ENCODE results near the gene EVL.

EVL gene

DNA sequence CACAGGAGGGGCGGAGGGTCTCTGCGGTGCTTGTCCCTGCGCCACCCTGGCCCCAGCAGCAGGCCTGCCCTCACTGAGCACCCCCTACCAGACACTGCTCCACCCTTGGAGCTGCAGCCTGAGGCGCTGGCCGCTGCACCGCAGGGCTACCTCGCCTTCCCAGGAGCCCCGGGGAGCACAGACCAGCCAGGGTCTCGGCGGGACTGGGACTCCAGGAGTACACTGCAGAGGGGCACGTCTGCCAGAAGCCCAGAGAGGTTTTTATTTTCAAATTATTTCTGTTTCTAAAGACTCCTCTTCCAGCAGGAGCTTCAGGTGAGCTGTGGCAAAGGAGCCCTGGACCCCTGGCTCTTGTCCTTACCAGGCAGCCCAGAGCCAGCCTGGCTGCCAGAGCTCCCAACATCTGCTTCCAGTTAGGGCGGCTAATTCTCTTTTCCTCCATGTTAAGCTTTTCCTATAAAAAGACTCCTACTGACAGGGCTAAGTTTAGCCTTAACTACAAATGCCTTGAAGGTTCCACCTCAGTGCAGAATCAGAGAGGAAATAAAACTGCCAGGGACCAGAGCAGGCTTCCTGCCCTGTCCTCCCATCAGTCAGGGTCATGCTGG is 67.8 kb downstream of the EVL start:
- DNase-seq = no peak

DNA sequence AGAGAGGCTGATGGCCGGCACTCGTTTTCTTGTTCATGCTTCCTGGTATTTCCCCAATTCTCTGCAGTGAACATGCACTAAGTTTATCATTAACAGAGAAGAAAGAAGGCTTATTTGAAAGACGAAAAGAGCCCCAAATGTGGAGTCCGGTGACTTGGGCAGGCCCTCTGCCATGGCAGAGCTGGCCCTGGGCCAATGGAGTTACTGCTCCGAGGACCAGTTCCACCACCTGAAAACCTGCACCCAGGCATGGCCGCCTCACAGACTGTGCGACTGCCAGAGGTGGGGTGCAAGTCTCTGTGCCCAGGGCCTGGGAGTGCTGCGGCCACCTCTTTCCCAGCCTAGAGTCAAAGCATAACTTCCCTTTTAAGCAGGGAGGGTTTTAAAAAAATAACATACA is 69.4 kb downstream of the EVL start:
- no peak for DNase-seq

DNA sequence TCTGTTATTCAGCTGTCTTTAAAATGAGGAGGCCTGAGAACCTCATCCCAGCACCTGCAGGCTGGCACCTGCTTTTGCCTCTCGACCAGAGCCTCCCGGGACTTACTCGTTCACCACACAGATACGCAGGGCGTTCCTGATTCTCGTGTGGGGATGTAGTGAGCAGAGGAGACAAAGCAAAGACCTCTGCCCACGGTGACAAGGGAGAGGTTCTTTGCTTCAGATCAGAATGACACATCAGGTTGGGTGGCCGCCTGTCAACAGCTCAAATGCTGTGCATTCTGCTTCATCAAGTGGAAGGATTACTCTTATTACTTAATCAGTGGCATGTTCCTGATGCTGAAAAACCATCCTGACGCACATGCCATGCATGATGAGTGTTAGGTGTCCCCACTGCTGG is 69.9 kb downstream of the EVL start:
- no peak for DNase-seq

DNA sequence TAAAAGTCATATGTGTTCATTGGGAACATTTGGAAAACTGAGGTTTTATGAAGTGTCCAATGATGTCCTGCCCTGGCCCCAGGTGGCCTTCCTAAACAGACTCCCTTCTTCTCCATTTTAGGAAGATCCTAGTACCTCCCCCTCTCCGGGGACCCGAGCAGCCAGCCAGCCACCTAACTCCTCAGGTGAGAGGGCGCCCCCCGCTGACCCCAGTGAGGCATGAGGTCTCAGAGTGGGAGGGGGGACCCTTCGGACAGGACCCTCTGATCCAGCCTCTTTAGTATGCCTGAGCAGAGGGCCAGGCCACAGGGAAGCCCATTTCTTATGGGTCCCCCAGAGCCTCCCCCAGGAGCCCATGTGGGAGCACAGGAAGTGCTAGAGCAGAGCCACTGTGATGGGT is 70.6 kb downstream of the EVL start:
- DNase-seq = no peak

DNA sequence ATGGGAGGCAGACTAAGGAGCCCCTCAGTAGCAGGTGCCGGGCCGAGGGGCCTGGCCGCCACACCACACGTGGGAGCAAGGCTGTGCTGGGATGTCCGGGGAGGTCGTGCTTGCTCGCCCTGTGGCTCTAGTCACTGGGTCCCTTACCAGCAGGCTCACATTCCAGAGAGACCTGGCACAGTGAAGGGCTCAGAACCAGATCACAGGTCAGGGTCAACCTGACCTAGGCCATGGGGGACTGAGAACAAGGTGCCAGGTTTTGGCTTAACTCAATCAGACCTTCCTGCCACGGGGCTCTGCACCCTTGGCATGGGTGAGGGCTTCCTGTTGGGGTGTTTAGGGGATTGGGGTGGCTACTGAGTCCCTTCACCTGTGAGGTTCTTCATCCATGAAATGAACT is 72.0 kb downstream of the EVL start:
- DNase-seq = no peak

DNA sequence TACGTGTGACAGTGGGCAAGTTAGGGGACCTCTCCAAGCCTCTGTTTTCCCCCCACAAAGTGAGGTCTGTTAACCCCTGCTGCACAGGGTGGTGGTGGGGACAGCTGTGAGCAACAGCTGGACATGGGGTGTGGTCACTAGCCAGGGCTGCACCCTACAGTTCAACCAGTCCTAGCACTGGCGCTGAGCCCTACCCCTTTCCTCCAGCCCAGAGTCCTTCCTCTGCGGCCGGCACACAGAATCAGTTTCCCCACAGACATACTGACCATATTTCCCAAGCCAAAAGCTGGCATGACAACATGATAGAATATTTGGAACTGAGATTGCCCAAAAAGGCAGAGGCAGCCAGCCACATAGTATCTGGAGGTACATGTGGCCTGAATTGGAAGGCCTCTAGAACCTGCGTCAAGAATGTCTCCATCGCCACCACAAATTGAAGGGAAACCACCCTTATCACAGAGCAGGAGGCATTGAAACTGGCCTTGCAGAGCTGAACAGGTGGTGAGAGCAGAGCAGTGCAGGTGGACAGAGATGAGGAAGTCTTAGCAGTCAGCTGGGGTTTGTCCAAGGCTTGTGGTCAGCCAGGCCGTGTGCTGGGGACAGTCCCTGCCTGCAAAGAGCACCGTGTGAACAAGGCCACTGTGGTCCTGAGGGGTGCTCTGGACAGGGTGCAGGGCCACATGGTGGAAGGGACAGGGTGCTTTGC is 73.0 kb downstream of the EVL start:
- DNase-seq = no peak

DNA sequence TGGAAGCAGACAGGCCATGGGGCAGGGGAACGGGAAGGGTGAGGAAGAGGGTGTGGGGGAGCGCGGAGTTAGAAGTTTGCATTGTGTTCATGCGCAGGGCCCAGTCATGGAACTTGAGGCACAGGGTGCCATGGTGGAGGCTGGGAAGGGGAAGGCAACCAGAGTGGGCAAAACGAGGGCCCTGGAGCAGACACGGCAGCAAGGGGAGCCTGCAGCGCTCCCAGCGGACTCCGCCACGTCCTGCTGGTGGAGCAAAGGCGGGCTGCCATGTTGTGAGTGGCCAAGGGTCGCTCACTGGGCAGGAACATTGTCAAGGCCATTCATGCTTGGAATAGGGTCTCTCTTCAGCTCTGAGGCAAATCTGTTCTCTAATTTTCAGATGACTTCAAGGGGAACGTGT is 73.7 kb downstream of the EVL start:
- DNase-seq = no peak

DNA sequence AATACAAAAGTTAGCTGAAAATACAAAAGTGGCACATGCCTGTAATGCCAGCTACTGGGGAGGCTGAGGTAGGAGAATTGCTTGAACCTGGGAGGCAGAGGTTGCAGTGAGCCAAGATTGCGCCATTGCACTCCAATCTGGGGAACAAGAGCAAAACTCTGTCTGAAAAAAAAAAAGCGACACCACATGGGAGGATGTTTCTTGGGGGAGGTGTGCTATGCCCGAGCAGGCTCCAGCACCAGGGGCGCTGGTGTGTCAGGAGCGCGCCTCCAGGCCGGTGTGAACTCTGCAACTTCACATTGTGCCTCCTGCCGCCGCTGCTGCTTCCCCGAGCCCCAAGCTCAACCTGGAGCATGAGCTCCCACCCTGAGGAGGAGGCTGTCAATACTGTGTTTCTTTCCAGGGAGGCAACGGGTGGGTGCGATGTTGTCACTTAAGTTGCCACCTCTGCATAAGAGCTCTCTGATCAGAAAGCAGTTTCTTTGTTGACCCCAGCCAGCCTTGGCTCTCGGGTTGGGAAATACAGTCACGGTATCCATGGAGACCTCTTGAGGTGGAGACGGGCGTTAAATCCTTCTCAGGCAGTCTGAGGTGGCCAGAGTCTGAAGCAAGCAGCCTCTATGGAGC is 75.3 kb downstream of the EVL start:
- no peak for DNase-seq

DNA sequence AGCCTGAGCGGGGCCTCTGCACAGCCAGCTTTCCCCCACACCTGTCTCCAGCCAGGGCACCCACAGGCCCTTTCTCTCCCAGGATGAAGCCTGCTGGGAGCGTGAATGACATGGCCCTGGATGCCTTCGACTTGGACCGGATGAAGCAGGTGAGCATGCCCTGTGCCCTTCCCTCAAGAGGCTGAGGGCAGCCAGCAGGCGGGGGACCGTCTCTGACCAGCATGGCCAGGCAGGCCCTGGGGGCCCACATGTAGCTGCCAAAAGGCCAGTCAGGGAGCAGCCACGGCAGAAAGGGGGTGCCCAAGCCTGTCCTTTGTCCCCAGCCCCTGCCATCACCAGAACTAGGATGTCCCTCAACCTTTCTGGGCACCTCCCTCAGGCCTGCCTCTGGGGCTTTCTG is 75.9 kb downstream of the EVL start:
- no peak for DNase-seq

DNA sequence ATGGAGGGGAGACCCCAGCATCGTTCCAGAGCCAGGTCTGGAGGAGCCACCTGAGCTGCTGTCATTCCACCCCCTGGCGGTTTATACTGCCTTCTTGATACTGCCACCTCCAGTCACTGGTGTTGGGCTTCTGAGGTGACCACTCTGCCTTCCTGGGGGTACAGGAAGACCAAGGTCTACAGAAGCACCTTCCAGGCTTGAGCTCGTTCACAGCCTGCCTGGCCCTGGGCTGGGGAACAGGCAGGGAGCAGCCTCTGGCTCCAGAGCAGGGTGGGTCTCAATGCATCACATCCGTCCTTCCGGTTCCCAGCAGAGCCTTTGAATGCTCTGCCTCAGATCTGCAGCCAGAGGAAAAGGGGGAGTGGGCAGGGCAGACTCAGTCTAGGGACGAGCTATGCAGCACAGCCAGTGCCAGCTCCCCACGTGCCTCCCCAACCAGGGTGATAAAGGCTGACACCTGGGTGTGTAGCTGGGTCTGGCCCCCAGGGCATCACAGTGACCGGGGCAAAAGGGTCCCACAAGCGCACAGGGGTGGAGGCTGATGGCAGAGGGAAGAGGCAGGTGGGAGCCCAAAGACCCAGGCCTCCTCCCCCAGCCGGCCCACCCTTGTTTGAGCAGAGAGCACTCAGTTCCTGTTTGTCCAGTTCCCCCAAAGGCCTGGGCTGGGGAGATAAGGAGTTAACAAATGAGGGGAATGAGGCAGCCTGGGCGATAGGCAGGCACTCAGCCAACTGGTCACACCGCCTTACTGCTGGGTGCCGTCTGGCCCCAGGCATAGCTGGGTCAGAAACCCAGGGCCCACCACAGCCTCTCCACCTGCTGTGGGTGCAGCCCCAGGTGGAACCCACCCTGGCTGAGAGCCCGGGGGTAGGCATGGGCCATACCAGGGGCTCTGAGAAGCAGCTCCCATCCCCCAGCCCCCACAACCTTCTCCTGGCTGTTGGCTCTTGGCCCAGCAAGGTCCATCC is 77.1 kb downstream of the EVL start:
- DNase-seq = no peak

DNA sequence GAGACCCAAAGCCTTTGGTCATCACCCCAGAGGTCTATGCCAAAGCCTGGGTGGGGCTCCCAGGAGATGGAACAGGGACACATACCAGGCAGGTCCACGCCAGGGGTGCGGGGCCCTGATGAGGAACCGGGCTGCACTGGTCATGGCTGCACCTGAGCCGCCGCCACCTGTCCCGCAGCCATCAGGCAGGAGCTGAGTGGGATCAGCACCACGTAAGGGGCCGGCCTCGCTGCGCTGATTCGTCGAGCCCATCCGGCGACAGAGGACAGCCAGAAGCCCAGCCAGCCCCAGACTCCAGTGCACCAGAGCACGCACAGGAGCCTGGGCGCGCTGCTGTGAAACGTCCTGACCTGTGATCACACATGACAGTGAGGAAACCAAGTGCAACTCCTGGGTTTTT is 78.3 kb downstream of the EVL start:
- no peak for DNase-seq

DNA sequence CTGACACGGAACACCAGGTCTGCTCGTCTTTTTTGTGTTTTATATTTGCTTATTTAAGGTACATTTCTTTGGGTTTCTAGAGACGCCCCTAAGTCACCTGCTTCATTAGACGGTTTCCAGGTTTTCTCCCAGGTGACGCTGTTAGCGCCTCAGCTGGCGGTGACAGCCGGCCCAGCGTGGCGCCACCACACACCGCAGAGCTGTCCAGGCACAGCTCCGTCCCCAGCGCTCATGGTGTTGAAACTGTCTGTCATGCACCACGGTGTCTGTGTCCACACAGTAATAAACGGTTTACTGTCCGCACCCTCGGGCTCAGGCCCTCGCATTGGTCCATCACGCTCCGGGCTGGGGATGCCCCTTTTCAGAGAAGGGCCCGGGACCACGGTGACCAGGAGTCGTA is 78.7 kb downstream of the EVL start:
- no peak for DNase-seq

DNA sequence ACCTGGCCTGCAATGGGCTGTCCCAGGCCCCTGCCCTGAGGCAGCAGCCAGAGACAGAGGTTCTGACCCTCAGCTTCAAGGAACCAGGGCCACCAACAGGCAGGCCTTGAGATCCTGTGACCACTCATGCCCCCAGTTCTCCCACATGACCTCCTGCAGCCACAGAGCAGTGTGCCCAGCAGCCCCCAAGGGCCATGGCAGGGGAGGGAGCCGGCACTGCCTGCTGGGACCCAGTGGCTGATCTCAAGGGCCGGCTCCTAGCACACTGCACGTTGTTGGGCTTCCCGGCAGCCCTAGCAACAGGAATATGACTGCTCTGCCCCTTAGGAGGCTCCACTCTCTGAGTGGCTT is 79.4 kb downstream of the EVL start:
- no peak for DNase-seq

DNA sequence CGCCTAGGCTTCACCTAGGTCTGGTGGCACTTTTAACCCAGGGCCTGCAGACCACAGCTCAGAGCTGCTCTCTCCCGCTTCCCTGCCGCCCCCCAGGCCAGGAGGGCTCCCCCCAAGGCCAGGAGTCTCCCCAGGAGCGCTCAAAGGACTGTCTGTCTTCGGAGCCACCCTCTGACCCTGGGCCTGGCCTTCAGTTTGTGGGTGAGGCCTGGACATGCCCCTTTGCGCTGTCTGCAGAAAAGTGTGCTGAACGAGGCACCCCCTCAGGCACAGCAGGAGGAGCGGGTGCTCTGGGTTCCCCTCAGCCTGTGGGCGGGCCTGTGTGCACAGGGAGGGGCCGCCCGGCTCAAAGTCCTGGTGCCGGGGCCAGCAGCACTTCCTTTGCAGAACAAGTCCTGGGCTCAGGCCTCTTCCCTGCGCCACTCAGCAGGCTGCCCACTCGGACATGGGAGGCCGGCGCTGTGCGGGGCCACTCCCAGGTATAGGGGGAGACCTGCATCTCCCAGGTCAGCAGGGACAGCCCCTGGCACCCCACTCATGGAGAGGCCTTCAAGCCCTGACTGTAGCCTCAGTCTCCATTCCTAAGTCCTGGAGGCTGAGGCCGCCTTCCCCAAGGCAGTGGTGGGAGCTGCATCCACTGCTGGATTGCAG is 79.9 kb downstream of the EVL start:
- no peak for DNase-seq

DNA sequence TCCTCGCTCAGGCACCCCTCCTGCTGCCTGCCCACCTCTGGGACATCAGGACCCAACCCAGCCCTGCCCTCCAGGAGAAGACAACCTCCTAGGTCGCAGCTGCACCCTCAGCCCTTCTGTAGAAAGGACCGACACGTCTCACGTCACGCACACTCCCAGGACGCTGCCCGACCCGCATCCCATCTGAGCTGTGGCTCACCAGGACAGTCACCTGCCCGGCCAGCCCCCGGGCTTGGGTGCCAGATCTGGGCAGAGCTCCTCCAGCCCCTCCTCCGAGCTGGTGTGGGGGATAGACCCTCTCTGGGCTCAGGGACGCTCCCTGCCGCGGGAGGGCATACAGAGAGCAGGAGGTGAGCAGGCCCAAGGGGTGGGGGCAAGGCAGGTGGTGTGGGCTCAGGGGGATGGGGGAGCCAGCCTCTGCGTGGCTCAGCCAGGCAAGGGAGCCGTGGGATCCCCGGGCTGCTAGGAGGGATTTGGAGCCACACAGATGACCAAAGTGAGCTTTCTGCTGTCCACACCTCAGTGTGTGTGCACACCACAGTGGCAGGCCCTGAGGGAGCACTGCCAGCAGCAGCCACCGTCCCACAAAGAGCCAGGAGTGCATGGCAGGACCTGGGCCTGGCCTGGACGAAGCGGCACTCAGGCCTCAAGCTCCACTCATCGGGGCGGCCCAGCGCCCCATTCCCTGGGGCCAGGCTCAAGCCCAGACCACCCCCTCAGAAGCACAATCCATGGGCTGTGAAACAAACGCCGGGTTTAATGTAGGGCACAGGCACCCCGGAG is 80.7 kb downstream of the EVL start:
- no peak for DNase-seq

DNA sequence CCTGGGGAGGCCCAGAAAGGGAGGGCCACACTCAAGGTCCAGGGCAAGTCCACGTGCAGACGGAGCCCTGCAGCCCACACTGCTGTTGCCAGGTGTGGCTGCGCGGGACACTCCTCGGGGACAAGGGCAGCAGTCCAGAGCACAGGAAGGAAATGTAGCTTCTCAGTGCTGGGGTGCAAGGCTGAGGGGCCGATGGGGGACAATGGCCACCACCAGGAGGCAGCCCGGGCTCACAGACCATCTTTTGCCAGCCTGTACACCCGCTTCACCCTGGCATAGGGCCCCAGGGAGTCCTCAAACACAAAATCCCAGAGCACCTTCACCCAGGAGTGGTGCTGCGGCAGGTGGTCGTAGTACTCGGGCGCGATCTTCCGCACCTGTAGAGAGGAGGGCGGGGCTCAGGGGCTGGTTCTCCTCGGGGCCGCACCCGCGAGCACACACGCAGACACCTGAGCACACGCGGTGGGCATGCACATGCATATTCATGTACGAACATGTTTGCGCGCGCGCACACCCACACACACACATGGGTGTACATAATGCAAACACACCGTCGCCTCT is 81.4 kb downstream of the EVL start:
- DNase-seq = no peak

DNA sequence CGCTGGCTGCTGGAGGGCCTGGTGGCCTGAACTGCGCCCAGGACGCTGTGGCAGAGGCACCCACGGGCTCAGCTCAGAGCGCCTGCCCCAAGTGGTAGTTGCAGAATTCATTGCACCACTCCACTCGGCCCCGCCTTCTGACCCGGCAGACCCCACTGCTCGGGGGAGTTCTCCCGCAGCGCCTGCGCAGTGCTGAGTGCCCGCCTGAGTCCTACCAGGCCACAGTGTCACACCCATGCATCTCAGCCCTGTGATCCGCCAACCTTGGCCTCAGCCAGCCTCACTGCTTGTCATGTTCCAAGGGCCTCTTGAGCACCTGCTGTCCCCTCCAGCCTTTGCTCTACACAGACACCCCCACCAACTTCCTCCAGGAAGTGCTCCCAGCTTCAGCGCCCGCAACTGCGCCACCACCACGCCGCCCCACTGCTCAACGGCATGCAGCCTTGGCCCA is 82.0 kb downstream of the EVL start:
- no peak for DNase-seq

DNA sequence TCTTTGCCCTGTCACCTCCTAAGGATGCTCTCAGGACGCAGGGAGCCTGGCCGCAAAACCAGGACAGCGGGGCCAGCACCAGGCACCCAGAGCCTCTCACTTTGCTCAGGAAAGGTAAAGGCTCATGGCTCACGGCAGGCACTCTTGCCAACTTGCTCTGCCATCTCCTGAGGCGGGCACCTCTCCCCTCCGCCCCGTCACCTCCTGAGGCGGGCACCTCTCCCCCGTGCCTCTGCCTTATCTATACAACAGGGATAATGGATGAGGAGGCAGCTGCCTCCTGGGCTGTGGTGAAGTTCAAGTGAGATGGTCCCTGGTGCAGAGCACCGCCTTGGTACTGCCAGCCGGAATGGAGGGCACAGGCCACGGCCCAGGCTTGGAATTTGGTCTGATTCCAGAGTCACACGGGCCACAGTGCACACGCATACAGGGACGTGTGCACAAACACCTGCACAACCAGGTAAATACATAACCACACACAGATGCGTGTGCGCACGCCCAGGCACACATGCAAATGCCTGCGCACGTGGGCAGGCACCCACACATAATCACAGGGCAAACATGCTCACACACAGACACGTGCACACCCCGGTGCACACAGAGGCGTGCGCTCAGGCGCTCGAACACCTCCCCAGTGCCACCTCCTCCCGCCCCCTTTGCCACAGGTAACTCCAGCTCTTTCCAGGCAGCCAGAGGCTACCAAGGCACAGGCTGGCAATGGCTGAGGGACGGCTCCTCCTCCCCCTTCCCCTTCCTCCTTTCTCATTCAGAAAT is 82.7 kb downstream of the EVL start:
- DNase-seq = no peak

DNA sequence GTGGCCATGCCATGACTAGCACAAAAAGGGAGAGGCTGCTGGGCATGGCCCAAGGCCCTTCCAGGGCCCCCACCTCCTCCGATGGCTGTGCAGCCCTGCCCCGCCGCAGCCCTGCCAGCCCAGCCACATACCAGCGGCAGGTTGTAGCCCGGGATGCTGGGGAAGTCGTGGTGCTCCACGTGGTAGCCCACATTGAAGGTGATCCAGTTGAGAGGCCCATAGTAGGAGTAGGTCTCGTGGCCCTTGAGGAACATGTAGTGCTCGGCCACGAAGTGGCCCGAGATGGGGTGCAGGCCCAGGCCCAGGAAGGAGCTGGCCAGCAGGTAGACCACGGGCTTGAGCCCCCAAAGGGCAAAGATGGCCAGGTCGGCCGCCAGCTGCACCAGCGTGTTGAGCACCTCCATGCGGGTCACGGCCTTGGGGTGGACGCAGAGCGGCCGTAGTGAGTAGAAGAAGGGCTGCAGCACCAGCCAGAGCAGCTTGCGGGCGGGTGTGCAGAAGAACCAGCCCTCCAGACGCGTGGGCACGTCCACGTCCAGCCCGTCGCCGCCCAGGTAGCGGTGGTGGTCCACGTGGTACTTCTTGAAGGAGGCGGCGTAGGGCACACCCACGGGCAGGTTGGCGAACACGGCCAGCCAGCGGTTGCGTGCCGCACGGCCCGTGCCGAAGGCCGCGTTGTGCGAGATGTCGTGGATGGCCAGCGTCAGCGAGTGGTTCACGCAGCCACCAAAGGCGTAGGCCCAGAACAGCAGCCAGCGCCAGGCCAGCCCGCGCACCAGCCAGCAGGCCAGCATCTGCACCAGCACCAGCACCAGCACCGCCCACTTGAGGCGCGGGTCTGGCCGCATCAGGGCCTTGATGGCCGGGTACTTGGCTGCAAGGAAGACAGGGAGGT is 83.9 kb downstream of the EVL start:
- DNase-seq = no peak

Measured in DMS153 (cell line).